GM12873 (cell line): ENCODE data around the gene STIP1.

Source experiments
- CTCF ChIP-seq: IDR thresholded peaks from 2 replicates; pipeline ENCODE4 v1.5.1; 2012; ENCODE audit warnings: low read depth, mild to moderate bottlenecking, moderate library complexity, low read length, control low read depth; ENCODE audit not compliant: insufficient read depth; ENCODE audit errors: missing control alignments

The STIP1 gene

GRCh38 chr11:64178951-64179639 is 6.9 kb upstream of the STIP1 start:
- no peak for TF ChIP-seq CTCF

GRCh38 chr11:64180891-64181290 is 5.1 kb upstream of the STIP1 start:
- no peak for TF ChIP-seq CTCF

- TF ChIP-seq CTCF, result no peak
Measured at GRCh38 chr11:64181506-64182411, 4.2 kb upstream of the STIP1 start.

GRCh38 chr11:64183890-64184289 is 2.1 kb upstream of the STIP1 start:
- no peak for TF ChIP-seq CTCF

GRCh38 chr11:64185175-64185692 is 737 bp upstream of the STIP1 start:
- no peak for TF ChIP-seq CTCF

GRCh38 chr11:64186492-64187165 is 658 bp downstream of the STIP1 start:
- TF ChIP-seq CTCF, result no peak

- no peak for TF ChIP-seq CTCF
Measured at GRCh38 chr11:64192434-64192833, 6.5 kb downstream of the STIP1 start.
